GM19468 (cell line): ENCODE measurements around the gene AQP6.

Source experiments
- ATAC-seq: cut with Tn5 transposase; IDR thresholded peaks from one replicate; pipeline ENCODE4 v1.9.1; 2021; ENCODE audit warnings: mild to moderate bottlenecking, moderate library complexity, moderate number of reproducible peaks; ENCODE audit not compliant: unreplicated experiment; ENCODE audit errors: extremely low read depth

The AQP6 gene

GRCh38 chr12:50024227-50024626 is 51.5 kb downstream of the AQP6 start:
- ATAC-seq: no peak

- ATAC-seq: no peak
These were observed 52.0 kb downstream of the AQP6 start for GRCh38 chr12:50024805-50025186.

DNA sequence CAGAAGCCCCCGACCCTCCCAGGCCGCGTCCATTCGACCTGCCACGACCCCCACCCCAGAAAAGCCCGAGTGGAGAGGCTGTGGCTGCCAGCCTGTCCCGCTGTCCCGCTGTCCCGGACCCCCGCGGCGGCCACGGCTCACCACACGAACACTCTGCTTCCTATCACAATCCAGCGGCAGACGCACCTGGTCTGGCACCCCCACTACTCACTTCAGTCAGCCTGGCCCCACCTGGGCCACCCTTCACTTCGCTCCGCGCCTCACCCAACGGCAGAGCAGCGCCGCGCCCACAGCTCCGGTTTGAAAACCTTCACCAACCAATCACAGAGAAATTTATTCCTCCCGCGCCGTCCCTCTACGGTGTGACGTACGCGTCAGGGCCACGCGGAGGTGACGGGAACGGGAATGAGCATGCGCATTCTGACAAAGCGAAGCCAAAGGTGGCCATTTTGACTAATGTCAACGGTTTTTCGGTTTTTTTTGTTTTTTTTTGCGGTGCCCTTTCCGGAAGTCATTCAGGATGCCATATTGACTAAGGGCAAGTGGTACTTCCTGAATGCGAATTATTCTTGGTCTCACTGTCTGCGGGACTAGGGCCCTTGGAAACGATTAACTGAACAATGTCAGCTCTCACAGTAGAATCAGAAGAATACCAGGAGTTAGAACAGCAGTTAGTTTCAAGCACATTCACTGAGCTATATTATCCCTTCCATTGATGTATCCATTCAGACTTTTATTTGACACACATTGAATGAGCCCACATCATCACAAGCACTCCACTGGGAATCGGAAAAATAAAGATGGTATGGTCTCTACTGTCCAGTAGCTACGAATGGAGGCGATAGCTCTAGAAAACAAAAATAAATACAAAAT is 52.7 kb downstream of the AQP6 start, which contains the start of gene RACGAP1:
RACGAP1 (minus strand) TSS at position 308 of the 873 bp plus-strand sequence. CDS start 8,779 bp downstream, outside the sequence.
- ATAC-seq: peak; percentile 91

DNA sequence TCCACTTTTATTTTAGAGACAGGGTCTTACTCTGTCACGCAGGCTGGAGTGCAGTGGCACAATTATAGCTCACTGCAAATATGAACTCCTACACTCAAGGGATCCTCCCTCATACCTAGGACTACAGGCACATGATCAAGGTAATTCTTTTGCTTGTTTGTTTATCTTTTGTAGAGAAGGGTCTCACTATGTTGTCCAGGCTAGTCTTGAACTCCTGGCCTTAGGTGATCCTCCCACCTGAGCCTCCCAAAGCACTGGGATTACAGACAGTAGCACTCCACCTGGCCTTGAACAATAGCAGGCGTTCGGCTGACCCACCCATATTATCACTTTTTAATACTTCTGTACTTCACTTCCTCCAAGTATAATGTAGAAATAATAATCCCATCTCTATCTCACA is 53.9 kb downstream of the AQP6 start:
- no peak for ATAC-seq
